Measurements from ENCODE around the gene PCNA.

The PCNA gene

DNA sequence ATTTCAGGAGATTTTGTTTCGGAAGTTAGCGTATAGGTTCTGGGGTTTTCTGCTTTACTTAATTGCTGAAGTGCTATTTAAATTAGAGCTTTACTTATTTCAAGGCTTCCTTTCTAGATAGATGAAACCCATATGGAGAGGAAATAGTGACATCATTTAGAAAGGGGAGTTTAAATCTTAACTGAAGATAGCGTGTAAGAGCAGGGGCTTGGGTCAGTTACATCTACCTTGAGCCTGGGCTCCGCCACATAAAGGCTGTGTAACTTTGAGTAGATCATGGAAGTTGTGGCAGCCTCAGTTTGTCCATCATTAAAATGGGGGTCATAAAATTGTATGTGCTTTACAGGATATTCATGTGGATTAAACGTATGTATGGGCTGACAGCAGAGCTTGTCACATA lies 11.7 kb upstream of the PCNA start:
- ChIA-PET CTCF (interaction anchor here (1.0 to 4.4 kb wide), 4 partner anchors 26 to 91 kb away, joined by 3 to 32 read pairs (median 4); no protein-coding TSS in a partner anchor), POLR2A (no interaction called here)
- no peak for TF ChIP-seq CTCF (IDR thresholded peaks at IDR 0.05; ENCODE audit: control extremely low read depth, extremely low read depth, low read depth, missing control alignments)
- DNase-seq (ENCODE audit: extremely low spot score), result peak; percentile 32

- CTCF ChIA-PET, result interaction anchor here (0.9 to 4.4 kb wide), 6 partner anchors 12 to 94 kb away, joined by 4 to 32 read pairs (median 4); no protein-coding TSS in a partner anchor
- no peak for DNase-seq (ENCODE audit: extremely low spot score)
- TF ChIP-seq CTCF (IDR thresholded peaks at IDR 0.05; ENCODE audit: control extremely low read depth, extremely low read depth, low read depth, missing control alignments), result no peak
- POLR2A ChIA-PET, result interaction anchor here (1.5 kb wide), 1 partner anchor 9 kb away, joined by 10 read pairs; the partner anchor contains the start of gene PCNA
These were observed 9.1 kb upstream of the PCNA start for GRCh38 chr20:5128886-5129285.

DNA sequence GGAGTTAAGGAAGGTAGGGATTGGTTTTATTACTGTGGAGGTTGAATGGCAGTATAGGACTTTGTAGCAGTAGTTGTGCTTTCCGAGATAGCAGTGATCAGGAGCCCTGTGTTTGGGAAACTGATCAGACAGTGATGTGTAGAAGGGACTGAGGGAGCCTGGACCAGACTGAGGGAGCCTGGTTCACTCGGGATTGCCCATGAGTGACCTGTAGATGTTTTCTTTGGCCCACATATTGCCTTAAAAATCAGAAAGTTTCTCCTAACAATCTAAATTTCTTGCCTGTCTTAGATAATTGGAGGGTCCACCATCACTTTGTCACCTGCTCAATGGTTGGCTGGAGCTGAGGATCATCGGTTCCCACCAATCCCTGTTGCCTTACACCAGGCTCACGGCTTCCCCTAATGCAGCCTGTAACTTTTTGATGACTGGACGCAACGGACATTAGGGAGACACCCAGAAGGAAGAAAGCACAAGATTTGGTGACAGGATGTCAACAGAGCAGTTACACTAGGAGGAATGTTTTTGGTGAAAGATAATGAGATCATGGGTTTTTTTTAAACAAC lies 8.2 kb upstream of the PCNA start:
- ChIA-PET CTCF (interaction anchor here (0.7 to 4.4 kb wide), 14 partner anchors 7 to 273 kb away, joined by 3 to 183 read pairs (median 4); no protein-coding TSS in a partner anchor), POLR2A (interaction anchor here (1.5 kb wide), 1 partner anchor 8 kb away, joined by 10 read pairs; the partner anchor contains the start of gene PCNA)
- TF ChIP-seq CTCF (IDR thresholded peaks at IDR 0.05; ENCODE audit: control extremely low read depth, extremely low read depth, low read depth, missing control alignments), result no peak
- DNase-seq (ENCODE audit: extremely low spot score), result no peak

- POLR2A ChIA-PET, result interaction anchor here (0.7 to 1.4 kb wide), 8 partner anchors 8 to 613 kb away, joined by 3 to 10 read pairs (median 4); no protein-coding TSS in a partner anchor
These were observed 7.6 kb upstream of the PCNA start for GRCh38 chr20:5127204-5127858.

GRCh38 chr20:5126512-5127203 lies 6.9 kb upstream of the PCNA start, which contains the start of gene CDS2:
Gene CDS2 (plus strand): TSS chr20:5127008. CDS start chr20:5127093, 85 bp downstream.
- peak; percentile 98 for DNase-seq (ENCODE audit: extremely low spot score)
- TF ChIP-seq CTCF (IDR thresholded peaks at IDR 0.05; ENCODE audit: control extremely low read depth, extremely low read depth, low read depth, missing control alignments), result peak; percentile 78
- ChIA-PET POLR2A (interaction anchor here (0.5 to 1.4 kb wide), 12 partner anchors 8 to 613 kb away, joined by 3 to 10 read pairs (median 4); no protein-coding TSS in a partner anchor), CTCF (interaction anchor here (0.7 to 3.7 kb wide), 44 partner anchors 8 to 481 kb away, joined by 3 to 183 read pairs (median 4); no protein-coding TSS in a partner anchor)

More at GRCh38 chr20:5127204-5127858, 7.6 kb upstream of the PCNA start:
- CTCF ChIA-PET, result interaction anchor here (0.7 to 3.7 kb wide), 34 partner anchors 8 to 481 kb away, joined by 3 to 183 read pairs (median 5); no protein-coding TSS in a partner anchor
- peak; percentile 53 for DNase-seq (ENCODE audit: extremely low spot score)
- TF ChIP-seq CTCF (IDR thresholded peaks at IDR 0.05; ENCODE audit: control extremely low read depth, extremely low read depth, low read depth, missing control alignments), result no peak

GRCh38 chr20:5122873-5123260 lies 3.1 kb upstream of the PCNA start:
- DNase-seq (ENCODE audit: extremely low spot score), result no peak
- ChIA-PET POLR2A (no interaction called here), CTCF (interaction anchor here (2.0 kb wide), 1 partner anchor 70 kb away, joined by 11 read pairs; no protein-coding TSS in a partner anchor)
- no peak for TF ChIP-seq CTCF (IDR thresholded peaks at IDR 0.05; ENCODE audit: control extremely low read depth, extremely low read depth, low read depth, missing control alignments)
